Stimulated activated CD4-positive, alpha-beta T cell treated with anti-CD3 and anti-CD28 coated beads, TNF-alpha, amount 100 ng/mL, for 24 hours (primary cell): ENCODE data around the gene CD55.

Experiments
- DNase-seq, 3 experiments: peaks; one replicate each; pipeline ENCODE4 v3.0.0-alpha.2; 2020; ENCODE audit warnings: low read depth in 3 of 3

CD55 gene, protein sequence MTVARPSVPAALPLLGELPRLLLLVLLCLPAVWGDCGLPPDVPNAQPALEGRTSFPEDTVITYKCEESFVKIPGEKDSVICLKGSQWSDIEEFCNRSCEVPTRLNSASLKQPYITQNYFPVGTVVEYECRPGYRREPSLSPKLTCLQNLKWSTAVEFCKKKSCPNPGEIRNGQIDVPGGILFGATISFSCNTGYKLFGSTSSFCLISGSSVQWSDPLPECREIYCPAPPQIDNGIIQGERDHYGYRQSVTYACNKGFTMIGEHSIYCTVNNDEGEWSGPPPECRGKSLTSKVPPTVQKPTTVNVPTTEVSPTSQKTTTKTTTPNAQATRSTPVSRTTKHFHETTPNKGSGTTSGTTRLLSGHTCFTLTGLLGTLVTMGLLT

DNA sequence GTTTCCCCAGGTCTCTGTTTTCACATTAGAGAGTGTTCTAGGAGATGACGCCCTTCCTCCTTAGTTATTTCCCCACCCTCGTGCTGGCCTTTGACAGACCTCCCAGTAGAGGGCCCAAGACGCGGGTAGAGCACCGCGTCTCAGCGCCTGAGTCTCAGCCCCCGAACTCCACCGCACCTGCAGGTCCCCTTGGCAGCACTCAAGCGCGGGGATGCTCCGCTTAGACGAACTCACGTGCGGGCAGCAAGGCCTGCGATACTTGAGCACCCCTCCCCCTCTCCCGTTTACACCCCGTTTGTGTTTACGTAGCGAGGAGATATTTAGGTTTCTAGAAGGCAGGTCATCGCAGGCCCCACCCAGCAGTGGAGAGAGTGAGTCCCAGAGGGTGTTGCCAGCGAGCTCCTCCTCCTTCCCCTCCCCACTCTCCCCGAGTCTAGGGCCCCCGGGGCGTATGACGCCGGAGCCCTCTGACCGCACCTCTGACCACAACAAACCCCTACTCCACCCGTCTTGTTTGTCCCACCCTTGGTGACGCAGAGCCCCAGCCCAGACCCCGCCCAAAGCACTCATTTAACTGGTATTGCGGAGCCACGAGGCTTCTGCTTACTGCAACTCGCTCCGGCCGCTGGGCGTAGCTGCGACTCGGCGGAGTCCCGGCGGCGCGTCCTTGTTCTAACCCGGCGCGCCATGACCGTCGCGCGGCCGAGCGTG lies at the start of gene CD55:
Gene CD55, plus strand, starts transcription at position 600 of the 711 bp plus-strand sequence. Its CDS starts 88 bp downstream, at position 688.
- peak; percentile 96 for DNase-seq

DNA sequence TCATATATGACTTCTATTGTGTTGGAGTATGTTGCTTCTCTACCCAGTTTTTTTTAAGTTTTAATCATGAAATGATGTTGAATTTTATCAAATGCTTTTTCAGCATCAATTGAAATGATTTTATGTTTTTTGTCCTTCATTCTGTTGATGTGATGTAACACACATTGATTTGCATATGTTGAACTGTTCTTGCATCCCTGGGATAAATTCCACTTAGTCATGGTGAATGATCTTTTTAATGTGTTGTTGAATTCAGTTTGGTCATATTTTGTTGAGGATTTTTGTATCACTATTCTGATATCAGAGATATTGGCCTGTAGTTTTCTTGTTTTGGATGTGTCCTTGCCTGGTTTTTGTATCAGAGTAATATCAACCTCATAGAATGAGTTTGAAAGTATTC lies 46.6 kb upstream of the CD55 start:
- no peak for DNase-seq

DNA sequence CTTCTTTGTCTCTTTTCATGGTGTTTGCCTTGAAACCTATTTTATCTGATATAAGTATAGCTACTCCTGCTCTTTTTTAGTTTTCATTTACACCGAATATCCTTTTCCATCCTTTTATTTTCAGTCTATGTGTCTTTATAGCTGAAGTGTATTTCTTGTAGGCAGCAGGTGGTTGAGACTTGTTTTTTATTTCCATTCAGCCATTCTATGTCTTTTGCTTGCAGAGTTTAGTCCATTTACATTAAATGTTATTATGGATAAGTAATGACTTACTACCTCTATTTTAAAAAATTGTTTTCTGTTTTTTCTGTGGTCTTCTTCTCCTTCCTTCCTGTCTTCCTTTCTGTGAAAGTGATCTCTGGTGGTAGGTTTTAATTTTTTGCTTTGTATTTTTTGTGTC lies 45.0 kb upstream of the CD55 start:
- DNase-seq = no peak

DNA sequence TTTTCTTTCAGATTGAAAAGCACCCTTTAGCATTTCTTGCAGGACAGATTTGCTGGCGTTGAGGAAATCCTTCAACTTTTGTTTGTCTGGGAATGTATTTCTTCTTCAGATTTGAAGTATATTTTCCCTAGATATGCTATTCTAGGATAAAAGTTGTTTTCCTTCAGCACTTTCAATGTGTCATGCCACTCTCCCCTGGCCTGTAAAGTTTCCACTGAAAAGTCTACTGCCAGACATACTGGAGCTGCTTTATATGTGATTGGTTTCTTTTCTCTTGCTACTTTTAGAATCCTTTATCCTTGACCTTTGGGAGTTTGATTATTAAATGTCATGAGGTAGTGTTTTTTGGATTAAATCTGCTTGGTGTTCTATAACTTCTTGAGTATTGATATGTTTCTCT lies 44.2 kb upstream of the CD55 start:
- no peak for DNase-seq

DNA sequence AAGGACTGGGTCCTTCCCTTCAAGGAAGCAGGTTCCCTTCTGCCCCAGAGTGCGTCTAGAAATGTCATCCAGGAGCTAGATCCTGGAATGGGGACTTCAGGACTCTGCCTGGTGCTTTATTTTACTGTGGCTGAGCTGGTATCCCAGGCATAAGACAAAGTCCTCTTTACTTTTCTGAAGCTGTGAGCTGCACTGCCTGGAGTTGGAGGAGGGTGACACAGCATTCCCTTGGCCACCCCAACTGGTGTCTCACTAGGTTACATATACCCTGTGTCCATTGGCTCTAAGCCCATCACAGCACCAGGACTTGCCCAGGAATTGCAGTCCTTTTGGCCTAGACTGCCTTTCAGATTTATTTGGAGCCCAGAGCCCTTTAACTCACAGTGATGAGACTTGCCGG lies 41.8 kb upstream of the CD55 start:
- DNase-seq = no peak

DNA sequence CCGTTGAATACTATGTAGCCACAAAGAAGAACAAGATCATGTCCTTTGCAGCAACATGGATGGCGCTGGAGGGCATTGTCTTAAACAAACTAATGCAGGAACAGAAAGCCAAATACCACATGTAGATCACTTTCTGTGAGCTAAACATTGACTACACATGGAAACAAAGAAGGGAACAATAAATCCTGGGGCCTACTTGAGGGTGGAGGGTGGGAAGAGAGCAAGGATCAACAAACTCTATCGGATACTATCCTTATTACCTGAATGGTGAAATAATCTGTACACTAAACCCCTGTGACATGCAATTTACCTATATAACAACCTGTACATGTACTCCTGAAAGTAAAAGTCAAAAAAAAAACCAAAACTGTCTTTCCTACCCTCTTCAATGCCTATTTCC lies 40.8 kb upstream of the CD55 start:
- no peak for DNase-seq

DNA sequence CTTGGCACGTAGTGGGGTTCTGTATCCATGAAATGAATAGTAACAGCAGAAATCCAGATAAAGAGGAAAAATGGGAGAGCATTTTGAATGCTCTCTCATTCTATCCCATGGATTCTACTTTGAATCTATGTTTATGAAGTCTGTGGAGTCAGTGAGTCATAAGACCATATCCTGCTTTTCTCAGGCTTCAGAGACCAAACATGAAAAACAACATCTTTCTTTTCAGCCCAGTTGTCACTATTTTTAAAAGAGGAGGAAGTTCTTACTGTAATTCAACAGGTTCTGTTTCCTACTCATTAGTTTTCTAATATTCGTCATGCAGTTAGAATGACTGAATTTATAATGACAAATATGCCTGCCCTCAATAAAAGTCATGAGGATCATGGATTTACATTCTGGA lies 39.4 kb upstream of the CD55 start:
- no peak for DNase-seq

DNA sequence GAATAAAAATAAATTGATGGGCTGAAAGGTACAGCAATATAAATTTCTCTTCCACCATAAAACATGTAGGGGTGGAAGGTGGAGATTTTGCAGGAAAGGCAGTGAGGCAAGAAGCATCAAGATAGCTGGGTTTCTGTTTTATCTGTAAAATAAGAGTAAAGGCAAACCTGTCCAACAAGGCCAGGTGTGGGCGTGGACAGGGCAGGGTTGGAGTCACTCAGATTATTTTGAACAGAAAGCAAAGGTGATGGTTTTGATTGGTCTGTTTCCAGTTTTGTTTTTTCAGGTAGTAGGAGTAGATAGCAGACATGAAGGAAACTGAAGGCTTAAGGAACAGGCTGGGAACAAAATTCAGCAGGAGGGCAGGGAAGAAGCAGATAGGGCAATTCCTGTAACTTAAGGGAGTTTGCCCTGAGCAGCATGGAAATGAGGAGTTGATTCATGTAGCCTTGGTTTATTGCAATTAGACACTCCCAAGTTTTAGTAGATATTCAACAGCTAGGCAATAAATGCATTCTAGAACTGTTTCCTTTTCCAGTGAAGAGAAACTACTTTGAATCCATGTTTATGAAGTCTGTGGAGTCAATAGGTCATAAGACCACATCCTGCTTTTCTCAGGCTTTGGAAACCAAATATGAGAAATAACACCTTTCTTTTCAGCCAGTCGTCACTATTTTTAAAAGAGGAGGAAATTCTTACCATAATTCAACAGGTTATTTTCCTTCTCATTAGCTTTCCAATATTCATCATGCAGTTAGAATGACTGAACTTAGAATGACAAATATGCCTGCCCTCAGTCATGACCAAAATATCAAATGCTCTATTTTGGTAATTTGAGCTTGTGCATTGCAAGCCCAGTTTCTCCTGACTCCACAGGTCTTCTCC lies 38.7 kb upstream of the CD55 start:
- DNase-seq = no peak

DNA sequence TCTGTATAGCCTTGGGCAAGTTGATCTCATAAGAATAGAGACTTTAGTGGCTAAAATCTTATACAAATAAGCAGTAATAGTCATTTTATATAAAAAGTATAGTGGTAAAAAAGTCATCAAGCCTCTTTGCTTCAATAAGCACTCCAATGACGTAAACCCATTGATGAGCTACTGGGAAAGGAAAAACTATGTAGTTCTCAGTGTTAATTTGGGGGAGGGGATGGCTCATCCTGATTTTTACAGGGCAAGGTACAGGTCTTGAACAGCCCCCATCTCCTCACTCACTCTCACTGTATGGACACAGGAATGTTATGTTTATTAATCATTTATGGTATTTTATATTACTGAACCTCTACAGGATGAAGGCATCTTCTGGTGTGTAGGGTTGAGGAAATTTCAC lies 38.1 kb upstream of the CD55 start:
- DNase-seq = no peak

DNA sequence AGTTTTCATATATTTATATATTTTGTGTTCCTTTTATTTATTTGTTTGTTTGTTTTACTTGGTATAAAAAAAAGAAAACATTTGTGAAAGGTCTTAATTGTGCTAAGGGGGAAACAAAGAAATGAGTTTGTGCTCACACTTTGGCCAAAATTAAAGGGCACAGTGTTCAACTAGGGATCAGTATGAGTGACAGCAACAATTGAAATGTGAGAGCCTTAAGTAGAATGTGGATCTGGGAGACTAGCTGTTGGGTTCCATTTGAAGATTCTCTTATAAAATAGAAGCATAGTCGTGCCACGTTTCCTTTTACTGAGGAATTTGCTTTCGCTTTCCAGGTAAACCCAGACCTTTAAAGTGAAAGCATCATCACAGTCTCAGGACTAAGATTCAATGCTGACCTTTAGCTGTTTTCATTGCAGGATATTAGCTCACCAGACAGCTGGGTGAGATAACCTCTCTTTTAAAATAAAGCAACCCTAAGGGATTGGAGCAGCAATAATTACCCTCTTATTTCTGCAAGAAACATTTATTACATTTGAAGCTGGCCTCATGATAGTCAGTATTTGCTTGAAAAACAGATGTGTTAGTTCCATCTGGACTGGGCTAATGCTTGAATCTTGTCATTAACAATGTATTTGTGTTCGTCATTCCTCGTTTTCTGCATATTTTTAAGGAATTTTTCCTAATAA lies 37.1 kb upstream of the CD55 start:
- DNase-seq = no peak

DNA sequence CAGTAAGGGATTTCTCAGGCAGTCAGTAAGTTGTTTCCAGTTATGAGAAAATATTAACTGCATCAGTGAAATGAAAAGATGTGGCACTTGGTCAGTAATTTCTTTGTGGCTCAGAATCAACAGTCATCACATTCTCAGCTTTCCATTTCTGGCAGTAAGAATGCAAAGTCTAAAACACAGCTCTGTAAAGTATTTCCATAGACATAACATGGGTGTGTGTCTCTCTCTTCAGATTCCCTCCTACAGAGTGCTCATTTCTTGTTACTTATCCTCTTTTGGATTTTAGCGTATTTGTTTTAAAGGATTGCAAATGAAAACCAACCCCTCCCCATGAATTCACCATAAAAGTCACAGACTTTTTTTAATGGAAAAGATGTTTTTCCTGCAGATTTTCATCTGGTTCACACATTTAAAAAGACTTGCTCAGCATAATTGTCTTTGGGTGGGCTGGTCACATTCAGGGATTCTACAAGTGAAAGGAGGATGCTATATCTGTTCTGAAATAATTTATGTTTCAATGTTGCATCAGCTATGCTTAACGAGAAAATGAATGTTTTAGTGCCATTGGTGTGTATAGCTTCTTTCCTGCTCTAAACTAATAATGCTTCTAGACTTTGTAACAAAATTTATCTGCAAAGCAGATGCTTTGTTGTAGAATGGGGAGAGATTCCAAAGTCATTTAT lies 34.6 kb upstream of the CD55 start:
- DNase-seq = no peak

DNA sequence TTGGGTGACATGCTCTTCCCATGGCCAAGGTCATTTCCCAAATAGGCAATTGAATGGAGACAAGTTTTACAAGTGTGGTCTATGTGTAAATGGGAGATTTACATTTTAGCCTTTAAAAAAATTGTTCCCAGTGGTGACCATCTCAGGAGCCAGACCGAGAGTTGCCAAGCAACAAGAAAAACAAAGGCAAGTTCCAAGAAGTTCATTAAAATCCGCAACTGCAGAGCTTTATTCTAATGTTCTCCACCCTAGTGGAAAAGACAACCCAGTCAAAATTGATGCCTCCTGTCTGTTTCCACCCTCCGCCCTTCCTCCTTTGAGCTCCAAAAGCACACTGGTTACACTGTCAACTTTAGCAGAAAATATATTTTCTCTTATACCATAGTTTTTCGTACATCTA lies 33.2 kb upstream of the CD55 start:
- DNase-seq = no peak

DNA sequence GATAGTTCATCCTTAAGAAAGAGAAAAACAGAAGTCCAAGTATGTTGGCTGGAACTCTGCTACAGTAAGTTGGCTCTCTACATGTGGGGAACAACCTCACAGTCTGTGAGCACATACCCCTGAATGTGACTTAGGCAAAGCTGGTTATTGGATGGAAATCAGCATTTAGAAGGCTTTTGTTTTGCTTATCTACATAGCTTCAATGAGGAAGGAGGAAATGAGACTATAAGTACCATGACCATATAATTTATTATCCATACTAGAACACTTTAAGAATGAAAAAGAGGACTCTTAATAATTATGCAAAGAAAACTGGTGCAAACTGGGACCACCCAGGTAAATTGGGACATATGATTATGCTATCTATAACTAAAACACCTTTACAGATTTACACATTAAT lies 31.7 kb upstream of the CD55 start:
- DNase-seq = no peak

DNA sequence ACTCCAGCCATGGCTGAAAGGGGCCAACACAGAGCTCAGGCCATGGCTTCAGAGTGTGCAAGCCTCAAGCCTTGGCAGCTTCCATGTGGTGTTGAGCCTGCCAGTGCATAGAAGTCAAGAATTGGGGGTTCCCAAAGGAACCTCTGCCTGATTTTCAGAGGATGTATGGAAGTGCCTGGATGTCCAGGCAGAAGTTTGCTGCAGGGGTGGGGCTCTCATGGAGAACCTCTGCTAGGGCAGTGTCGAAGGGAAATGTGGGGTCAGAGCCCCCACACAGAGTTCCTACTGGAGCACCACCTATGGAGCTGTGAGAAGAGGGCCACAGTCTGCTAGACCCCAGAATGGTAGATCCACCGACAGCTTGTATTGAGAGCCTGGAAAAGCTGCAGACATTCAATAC lies 29.8 kb upstream of the CD55 start:
- DNase-seq = no peak

DNA sequence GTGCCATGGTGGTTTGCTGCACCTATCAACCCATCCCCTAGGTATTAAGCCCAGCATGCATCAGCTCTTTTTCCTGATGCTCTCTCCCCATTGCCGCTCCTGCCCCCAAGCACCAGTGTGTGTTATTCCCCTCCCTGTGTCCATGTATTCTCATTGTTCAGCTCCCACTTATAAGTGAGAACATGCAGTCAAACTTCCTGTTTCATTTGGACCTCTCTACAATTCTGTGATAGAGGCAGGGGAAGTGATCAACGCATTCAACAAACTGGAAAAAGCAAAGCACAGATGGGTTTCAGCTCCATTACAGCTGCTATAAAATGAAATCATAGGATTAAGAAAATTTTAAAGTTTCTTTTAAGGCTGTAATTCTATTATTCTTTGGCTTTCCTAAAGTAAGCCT lies 23.3 kb upstream of the CD55 start:
- no peak for DNase-seq

DNA sequence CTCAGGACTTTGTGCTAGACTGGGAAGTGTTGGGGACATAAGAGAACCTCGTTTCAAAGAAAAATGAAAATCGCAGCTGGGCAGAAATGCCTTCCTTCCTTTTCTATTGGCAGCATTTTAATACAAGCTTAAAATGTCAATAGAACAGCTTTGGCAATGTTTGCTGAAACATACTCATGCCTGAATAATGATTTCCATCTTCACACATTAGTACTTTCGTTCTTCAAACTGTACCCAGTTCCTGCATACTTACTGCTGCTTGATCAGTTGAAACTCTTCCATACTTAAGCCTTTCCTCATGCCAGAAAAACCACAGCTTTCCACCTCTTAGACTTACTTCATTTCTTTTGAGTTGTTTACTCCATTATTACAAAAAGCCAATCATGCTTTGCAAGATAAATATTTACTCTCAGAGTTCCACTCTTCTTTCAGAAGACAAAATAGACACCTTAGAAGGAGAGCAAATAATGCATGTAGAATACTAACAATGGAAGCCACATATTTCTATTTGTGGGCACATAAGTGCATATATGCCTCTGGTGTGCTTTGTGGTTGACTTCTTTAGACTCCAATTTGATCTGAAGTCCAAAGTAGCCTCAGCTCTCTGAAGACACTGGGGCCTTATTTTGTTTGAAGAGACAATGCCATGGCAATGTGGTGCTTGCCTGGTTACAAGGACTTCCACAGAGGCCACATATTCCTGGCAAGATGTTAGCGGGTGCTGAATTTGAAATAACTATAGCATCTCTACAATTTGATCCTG lies 22.7 kb upstream of the CD55 start:
- no peak for DNase-seq

DNA sequence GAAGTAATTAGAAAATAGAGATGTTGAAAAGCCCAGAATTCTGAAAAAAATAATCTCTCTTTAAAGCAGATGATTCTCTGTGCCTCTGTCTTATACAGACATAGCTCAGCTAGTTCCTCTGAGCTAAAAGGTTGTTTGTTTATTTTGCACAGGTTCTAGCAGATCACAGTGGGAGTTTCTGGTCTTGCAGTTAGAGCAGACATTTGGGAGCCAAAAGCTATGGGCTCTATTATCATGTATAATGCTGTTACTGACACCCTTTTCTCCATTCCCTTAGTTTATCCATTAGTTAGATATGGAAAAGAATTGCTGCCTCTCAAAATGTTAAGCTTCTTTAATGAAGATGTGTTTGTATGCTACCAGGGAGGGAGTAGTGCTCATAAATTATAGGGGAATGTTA lies 20.5 kb upstream of the CD55 start:
- no peak for DNase-seq

DNA sequence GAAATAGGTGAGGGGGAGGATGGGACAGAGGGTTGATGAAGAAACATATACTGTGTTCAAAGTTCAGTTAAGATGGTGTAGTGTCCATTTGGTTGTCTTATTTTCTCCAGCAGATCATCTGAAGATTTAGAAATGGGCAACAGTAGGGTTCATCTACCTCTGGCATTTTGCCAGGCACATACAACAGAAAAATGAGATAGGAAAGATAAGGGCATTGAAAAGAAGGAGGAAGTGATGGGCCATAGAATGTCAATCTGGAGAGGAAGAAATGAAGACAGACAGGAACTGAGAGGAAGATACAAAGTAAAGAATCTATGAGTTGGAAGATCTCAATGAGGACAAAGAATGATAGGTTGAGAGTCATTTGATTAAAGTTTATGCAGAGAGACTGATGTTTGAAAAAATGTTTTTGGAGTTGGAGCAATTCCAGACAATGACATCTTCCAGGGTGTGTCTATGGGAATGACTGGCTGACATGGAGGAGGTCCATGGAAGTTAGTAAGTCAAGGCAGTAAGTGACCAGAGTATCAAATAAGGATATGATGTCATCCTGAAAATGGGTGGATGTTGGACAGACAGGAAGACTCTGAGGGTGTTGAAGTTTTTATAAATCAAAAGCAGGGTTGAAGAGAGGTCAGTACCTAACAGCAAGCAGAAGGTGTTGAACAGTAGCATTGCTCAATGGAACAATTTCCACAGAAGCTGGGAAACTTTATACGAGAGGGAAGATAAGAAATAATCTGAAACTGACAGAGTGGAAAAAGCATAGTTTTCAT lies 18.7 kb upstream of the CD55 start:
- DNase-seq = no peak

DNA sequence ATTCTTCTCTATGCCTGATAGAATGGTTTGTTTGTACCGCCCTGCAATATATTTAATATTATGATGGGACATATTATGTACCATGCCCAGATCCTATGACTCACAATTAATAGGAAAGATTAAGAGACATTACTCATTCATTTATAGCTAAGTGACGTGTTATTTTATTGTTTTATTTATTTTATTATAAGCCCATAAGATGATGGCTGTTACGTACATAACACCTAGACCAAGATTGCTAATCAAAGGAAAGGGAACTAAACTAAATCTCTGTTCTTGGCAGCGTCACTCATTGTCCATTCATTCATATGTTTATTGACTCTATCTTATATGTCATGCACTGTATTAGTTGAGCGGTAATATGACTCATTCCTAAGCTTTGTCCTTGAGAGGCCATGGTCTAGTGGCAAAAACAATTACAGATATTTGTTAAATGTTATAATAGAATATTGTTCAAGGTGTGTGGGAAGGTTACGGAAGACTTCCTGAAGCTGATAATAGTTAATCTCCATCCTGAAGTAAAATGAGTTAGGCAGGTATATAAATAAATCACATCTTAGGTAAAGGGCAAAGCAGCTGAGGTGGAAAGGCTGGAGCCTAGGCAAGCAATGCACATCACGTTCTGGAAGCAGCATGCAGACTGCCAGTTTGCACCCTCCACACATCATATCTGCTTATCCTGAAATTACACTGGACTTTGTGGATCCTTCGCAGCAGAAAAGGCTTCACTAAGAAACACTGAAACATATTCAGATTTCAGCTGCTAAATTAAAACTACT lies 16.6 kb upstream of the CD55 start:
- no peak for DNase-seq
